GM18526 (cell line): ENCODE results near the gene KTN1.

Experiments
- POLR2A ChIP-seq: IDR thresholded peaks from 3 replicates; pipeline ENCODE4 v1.6.1; 2011; ENCODE audit not compliant: insufficient read length; ENCODE audit errors: extremely low read depth

KTN1 gene

GRCh38 chr14:55579724-55580469, at the start of gene KTN1:
Gene KTN1 (plus strand): TSS chr14:55580207. CDS start chr14:55612049, 31,842 bp downstream.
- peak; percentile 65 for TF ChIP-seq POLR2A

- no peak for TF ChIP-seq POLR2A
These were observed 49.5 kb upstream of the KTN1 start for GRCh38 chr14:55530464-55530863.

GRCh38 chr14:55532645-55533344, 47.2 kb upstream of the KTN1 start:
- no peak for TF ChIP-seq POLR2A

GRCh38 chr14:55533960-55534359, 46.0 kb upstream of the KTN1 start:
- TF ChIP-seq POLR2A = no peak

- no peak for TF ChIP-seq POLR2A
These were observed 44.3 kb upstream of the KTN1 start for GRCh38 chr14:55535516-55536203.

- no peak for TF ChIP-seq POLR2A
These were observed 43.8 kb upstream of the KTN1 start for GRCh38 chr14:55536204-55536708.

- TF ChIP-seq POLR2A = no peak
These were observed 42.2 kb upstream of the KTN1 start for GRCh38 chr14:55537782-55538181.

- no peak for TF ChIP-seq POLR2A
These were observed 40.0 kb upstream of the KTN1 start for GRCh38 chr14:55539975-55540374.

GRCh38 chr14:55540847-55541773, 38.9 kb upstream of the KTN1 start:
- no peak for TF ChIP-seq POLR2A

GRCh38 chr14:55545779-55546178, 34.2 kb upstream of the KTN1 start:
- TF ChIP-seq POLR2A = no peak

- TF ChIP-seq POLR2A = peak; percentile 29
These were observed 33.7 kb upstream of the KTN1 start for GRCh38 chr14:55546212-55546874.

- no peak for TF ChIP-seq POLR2A
These were observed 32.2 kb upstream of the KTN1 start for GRCh38 chr14:55547650-55548315.

GRCh38 chr14:55553791-55554190, 26.2 kb upstream of the KTN1 start:
- TF ChIP-seq POLR2A = no peak
